KG1 (cell line): ENCODE measurements around the gene KCNA5.

Experiments
- DNase-seq: peaks from one replicate; lab custom pipeline; 2025; lab: John Stamatoyannopoulos, UW

The KCNA5 gene

DNA sequence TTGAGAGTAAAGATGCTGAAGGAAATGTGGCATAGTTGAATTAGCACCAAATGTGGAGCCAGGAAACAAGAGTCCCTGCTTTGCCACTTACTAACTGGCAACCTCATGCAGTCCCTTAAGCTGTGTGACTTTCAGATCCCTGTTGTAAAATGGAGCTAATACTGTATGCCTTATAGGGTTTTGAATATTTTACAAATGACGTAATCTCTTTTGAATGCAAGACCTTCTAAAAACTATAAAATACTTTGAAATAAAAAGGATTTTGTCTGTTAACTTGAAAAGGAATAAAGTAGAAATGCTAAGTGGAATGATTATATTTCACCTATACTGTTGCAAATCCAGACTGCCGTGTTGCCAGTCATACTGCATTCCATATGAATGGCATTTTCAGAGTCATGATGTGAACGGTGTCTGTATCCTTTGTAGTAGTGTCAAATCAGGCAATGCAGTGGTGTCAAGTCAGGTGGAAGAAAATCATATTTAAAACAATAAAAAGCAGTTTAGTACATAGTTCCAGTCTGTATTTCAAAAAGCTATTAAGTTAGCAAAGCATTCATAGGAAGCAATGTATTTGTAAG is 21.3 kb downstream of the KCNA5 start:
- DNase-seq = no peak

DNA sequence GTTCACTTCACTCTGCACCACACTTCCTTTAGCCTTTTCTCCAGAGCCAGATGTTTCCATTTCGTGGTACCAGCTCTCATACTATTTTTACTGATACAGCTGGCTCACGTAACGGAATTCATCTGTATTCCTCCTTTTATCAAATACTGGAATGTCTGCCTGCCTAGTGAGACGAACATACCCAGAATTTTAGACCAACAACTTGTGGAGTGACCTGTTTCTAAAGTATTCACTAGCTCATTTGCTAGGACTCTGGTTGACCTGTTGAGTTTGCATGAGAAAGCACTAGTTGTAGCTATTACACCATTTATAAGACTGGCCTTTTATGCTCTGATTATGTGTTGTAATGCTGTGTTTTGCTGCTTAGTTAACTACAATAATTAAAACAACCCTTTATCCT is 22.6 kb downstream of the KCNA5 start:
- no peak for DNase-seq

DNA sequence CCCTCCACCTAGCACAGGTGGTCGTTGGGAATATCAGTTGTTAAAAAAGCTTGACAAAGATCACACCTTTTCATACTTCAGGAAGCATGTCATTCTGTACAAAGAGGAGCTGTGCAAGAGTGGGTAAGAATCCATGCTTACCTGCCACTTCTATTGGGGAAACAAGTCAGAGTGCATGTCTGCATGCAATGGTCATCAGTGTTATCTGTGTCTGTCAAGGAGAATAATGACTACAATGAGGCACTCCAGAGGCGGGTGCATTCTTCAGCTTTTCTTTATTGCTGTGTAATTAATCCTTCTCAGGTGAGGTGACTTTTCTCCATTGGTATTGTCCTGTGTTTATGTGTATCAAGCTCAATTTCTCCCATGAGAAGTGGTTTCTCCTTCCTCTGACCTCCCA is 24.4 kb downstream of the KCNA5 start:
- DNase-seq = no peak

DNA sequence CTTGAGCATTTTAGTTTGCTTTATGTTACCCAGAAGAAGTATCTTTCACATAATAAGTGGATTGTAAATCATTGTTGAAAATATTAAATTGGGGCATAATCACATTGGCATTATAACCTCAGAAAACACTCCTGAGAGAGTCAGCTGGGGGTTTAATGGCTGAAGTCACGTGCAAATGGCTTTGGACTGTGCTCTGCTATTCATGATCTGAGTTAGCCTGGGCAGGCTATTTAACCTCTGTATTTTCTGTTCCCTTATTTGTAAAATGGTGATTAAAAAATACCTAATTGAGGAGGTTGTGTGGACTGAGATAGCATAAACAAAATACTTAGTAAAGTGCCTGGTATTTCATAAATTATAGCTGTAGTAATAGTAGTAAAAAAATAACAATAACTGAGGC is 24.9 kb downstream of the KCNA5 start:
- DNase-seq = no peak

DNA sequence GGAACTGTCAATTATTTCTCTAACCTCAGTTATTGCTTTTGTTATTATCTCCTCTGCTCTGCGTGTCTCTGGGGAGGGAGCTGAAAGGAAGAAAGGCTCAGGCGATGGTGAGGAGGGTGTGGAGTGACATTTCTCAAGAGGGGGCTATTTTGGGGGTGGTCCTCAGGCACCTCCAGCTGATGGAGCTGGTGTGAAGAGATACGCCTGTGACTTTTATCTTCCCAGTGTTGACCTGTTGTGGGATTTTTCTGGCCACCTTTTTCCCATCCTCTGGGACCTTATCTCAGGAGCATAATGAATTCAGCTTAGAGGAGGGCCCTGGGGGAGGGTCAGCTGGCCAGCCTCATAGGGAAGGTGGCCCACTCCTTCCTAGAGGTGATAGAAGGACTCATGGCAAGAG is 26.4 kb downstream of the KCNA5 start:
- no peak for DNase-seq

DNA sequence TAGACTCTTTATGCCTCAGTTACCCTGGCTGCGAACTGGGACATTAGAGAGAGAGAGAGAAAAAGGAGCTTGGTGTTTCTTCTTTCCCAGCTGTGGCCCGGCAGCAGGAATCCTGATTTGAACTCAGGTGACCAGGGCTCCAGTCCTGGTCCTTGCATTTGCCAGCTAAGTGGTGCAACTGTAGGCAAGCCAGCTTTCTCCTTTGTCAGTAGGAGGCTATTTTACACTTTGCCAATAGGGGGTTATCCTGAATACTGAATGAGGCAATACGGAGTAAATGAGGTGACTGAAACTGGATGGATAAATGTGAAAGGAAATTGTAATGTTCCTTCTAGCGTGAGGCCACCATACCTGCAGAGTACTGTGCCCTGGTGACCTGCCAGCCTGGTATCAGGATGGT is 27.8 kb downstream of the KCNA5 start:
- no peak for DNase-seq

DNA sequence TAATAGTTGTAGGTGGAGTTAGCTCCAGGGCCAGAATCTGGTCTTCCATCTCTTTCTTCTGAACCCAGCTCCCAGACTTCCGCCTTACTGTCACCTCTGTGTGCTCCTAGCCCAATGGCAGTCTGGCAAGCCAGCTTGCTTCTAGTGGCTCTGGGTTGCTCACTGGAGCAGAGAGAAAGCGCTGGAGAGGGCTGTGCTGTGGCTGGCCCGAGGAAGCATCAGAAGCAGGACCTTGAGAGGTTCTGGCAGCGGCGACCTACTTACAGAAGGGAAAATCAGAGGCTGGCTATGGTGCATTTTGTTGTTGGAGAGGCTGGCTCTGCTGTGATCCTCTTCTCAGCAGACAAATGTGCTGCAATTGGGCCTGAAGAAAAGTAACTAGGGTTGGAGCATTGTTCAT is 28.6 kb downstream of the KCNA5 start:
- DNase-seq = no peak

DNA sequence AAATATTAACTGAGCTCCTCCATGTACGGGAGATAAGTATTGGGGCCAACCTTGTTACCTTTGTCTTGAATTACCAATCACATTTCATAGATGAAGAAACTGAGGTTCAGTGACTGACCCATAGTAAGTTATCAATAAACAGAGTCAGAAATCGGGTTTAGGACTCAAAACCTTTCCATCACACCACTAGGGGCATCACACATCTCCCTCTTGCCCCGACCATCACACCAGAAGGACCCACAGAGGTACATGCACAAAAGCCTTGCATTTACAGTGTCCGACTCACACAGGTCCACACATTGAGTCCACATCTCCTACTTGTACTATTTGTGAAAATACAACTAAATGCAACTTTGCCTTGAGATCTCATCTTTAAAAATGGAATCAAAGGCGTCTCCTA is 29.4 kb downstream of the KCNA5 start:
- DNase-seq = no peak

DNA sequence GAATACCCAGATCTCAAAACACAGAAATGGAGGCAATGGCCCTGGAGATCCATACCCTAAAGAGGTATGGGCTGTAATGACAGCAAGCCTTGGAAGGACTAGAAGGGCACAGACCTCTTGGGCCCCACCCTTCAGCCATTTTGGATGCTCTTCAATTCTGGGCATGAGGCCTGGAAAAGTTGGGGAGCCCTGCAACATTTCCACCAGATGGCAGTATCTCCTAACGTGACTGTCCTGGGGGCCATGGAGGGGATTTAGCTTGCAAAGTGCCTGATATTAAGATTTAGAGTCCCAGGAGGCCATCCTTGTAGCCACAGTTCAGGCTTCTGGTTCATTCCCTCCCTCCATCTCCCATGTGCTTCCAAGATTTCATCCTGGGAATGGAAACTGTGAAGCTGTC is 30.2 kb downstream of the KCNA5 start:
- DNase-seq = no peak

DNA sequence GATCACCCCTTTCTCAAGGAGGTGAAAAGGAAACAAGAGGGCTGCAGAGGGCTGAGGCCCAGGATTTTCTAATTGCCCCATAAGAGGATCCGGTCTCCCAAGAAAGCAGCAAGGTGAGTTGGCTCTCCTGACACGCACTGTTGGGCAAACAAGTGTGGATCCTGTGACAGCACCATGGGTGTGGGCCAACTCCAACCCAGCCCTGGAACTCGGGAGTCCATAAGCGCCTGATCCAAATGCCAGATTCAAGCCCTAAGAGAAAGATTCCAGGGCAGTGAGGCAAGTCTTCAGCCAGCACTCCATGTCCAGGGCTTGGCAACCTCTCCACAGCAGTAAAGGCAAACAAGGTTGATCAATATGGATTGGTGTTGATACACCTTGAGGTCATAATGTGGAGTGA is 33.1 kb downstream of the KCNA5 start:
- DNase-seq = no peak

DNA sequence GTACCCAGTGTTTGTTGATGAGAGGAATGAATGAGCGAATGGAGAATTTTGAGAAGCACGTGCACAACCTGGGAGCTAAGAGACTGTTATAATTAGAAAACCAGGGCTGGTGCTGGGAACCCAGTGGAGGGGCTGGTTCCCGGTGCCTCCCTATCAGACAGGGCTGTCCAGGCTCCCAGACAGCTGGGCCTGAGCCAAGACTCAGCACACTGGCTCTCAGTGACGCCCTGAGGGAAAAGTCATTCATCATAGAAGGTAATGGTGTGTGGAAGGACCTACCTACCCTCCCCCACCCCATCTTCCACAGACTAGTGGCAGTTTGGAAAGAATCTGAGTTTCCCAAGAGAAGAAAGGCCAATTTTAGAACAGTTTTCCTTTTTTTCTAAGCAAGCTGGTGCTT is 34.7 kb downstream of the KCNA5 start:
- no peak for DNase-seq

DNA sequence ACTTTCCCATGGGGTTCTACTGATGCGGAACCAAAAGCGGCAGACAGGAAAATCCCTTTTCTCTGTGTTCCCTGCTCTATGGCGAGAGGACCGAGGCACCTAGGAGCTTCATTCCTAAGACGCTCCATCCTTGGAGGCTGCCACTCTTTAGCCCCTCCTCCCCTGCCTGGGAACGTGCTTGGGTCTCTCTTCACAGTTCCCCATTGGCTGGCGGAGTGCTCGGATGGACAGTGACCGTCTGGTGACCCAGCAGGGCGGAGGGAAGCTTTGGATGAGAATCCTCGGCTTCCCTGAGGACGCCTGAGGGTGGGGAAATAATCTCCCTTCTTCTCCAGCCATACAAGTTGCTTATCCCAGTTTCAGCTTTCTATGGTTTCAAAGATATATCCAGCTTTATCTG is 37.3 kb downstream of the KCNA5 start:
- DNase-seq = no peak

DNA sequence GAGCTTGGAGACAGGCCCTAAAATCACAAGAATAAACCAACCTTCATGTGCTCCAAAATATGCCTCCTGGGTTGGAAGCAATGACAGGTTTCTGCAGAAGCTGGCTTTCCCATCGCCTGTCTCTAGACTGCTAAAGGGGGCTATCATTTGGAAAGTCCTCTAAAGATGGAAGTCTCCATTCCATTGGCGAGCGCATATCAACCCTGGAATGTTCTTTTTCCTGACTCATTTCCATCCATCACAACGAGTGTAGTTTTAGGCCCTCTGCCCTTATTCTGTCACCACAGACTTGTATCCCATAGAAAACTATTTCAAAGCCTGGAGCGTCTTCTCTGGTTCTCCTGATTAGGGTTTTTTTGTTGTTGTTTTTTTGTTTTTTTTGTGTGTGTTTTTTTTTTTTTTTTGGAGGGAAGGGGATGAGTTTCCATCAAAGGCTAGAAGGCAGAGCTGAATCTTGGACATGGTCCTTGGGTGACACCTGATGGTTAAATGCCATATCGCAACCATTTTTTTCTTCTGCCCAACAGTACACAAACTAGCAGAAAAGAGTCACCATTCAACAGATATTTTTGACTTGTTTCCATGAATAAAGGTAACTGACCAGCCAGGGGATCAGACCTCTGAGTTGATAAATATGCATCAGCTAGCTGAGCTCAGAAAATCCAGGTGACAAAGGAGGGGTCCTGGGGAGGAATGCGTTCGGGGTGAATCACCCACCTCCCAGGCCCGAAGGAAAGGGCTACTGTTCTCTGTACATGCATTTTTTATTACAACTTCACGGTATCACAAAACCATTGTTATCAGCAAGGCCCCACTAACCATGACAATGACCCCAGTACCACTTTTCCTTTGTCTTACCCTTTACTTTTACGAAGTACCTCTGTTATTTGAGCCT is 40.5 kb downstream of the KCNA5 start:
- DNase-seq = peak; percentile 10

DNA sequence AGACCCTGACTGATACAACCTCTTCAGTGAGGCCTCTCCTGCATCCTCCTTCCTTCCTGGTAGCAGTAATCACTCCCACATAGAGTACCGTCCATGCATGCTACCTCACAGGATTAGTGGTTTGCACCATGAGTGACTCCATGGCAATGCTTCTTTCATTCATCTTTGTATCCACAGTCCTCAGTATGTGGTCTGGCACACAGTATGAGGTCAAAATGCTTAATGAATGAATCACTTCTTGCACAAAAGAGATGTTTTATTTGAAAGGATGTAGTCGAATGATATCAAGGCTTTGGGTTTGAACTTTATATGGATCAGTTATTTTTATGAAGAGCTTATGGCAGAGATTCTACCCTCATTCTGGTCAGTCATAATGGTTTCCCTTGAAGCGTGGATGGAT is 42.2 kb downstream of the KCNA5 start:
- no peak for DNase-seq

DNA sequence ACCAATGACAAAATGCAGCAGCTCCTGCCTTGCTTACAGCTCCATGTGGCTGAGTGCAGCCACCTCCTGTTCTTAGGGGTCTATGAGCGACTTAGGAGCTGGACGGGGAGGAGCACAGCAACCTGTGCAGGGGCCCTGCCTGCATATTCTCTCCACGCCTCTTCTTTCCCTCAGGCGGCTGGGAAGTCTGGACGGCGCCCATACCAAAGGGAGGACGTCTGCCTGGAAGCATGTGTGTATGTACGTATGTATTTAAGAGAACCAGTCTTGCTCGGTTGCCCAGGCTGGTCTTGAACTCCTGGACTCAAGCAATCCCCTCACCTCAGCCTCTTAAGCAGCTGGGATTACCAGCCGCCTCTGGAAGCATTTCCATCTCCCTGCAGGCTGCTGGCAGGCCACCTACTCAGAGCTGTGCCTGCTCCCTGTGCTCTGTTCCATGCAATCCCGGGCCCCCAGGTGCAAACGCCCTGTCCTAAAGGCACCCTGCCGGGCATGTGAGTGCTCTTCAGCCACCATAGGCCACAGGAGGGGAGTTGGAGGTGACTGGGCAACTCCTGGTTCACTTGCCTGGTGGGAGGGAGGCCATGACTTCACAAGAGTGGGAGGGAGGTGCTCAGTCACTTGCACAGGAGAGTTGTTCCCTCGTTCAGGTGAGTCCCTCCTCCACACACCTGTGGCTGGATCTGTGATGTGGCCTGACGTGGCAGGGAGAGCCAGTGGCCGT is 44.3 kb downstream of the KCNA5 start:
- no peak for DNase-seq

DNA sequence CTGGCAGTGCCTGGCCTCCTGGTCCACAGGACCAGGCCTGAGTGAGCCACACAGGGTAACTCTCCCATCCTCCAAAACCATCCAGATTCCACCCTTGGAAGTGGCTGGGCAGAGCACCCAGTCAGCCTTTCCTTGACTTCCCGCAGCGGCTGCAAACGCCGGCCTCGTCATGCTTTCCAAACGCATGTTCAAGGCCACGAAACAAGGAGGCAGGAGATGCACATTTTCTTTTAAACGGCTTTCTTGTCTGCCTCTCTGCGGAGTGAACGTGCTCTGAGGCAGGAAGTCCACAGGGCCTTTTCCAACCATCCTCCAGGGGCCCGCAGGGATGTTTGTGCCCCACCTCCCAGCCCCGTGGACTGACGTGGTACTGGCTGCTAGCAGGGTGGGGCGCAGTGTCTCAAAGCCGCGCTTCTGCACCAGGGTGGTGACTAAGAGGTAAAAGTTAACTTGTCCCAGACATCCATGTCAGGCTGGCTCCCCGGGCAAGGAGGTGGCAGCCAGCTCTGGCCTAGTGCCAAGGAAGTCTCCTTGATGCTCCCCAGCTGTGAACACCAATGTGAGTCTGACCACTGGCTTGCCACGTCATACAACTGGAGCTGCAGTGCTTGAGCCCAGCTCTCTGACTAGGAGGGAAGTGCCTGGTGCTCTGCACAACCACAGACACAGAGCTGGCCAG is 45.0 kb downstream of the KCNA5 start:
- DNase-seq = no peak

DNA sequence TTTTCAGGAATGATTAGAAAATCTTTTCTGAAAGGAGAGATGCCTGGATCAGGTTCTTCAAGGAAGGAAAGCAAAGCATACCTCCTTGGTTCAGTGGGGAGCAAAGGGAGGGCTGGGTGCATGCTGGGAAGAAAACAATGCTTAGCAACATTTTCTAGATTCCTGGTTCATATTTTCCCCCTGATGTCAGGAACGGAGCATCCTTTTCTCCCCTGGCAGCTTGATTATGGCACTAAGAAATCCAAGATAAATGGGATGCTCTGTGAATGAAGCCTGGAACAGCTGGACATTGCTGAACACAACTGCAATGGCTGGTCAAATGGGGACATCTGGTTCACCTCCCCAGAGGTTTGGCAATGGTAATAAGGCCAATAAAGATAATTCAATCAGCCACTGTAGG is 50.9 kb downstream of the KCNA5 start:
- DNase-seq = no peak

DNA sequence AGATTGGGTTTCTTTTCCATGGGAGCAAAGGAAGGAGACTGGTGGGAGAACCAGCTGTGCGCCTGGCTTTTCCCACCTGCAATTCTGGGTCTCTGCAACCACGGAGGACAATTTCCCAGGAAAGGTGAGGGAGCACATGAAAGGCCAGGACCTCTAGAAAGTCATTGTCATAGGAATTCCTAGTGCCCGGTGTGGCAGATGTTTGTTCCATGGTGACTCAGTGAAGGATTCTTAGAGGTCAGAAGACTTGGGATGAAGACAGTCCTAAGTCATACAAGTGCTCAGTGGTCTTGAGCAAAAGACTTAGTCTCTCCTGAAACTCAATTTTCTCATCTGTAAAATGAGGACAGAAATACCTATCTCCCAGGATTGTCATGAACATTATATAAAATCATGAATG is 51.3 kb downstream of the KCNA5 start:
- no peak for DNase-seq
